Stimulated activated CD4-positive, alpha-beta T cell treated with anti-CD3 and anti-CD28 coated beads, TNF-alpha, amount 100 ng/mL, for 4 hours (primary cell): ENCODE data around the gene MGAT5.

ENCODE experiments used
- DNase-seq, 3 experiments: peaks; one replicate each; pipeline ENCODE4 v3.0.0-alpha.2; 2020; ENCODE audit warnings: low read depth in 3 of 3

The MGAT5 gene

GRCh38 chr2:134449751-134450513 is 196.1 kb downstream of the MGAT5 start:
- DNase-seq: no peak

DNA sequence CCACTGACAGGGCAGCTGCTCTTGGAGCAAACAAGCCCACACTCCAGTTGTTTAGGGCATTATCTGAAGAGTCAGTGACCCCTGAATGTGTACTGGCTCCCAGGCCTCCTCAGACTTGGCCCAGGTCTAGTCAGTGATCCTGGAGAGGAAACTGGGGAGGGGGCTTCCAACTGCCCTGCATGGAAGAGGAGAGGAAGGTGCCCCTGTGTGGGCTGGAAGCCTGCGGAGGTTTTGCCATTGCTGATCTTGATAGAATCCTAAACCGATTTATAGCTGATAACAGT is 197.4 kb downstream of the MGAT5 start:
- no peak for DNase-seq

GRCh38 chr2:134452042-134452733 is 198.3 kb downstream of the MGAT5 start:
- no peak for DNase-seq

GRCh38 chr2:134453476-134453875 is 199.6 kb downstream of the MGAT5 start:
- DNase-seq: no peak

GRCh38 chr2:134453973-134454372 is 200.1 kb downstream of the MGAT5 start:
- no peak for DNase-seq

DNA sequence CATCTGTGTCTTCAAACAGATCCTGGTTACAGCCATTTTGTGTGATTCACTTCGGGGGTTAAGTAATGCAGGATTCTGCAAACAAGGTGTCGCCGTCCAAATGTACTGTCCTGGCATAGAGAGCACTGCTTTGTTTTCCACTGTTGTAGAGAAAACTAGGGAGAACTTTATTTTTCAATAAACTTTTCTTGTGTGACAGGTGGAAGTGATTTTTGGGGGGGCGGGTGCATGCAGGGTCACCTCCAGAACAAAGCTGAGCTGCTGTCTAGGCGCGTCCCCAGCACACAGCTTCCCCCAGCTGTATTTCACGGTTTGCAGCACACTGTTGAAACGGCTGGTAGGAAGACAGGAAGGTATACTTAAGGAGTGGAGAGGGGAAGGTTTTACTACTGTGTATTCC is 200.6 kb downstream of the MGAT5 start:
- no peak for DNase-seq

DNA sequence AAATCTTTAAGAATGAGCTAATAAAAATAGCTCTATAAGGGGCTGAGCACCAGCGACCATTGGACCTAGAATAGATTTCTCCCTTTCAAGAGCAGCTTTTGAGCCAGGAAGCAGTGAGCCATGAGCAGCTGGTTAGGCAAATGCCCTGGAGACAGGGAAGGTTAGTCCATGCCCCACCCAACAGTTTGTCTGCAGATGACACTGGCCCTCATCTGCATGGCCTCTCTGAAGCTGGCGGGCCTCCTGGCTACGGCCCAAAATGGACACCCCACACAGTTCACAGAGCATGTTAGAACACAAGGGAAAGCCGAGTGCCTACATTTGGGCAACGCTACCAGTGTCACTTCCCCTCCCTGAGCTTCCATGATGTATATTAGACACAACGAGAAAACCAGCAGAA is 201.1 kb downstream of the MGAT5 start:
- DNase-seq: no peak

GRCh38 chr2:134455426-134455825 is 201.6 kb downstream of the MGAT5 start:
- DNase-seq: no peak

GRCh38 chr2:134457353-134457752 is 203.5 kb downstream of the MGAT5 start:
- no peak for DNase-seq

GRCh38 chr2:134457765-134458472 is 204.0 kb downstream of the MGAT5 start:
- no peak for DNase-seq

DNA sequence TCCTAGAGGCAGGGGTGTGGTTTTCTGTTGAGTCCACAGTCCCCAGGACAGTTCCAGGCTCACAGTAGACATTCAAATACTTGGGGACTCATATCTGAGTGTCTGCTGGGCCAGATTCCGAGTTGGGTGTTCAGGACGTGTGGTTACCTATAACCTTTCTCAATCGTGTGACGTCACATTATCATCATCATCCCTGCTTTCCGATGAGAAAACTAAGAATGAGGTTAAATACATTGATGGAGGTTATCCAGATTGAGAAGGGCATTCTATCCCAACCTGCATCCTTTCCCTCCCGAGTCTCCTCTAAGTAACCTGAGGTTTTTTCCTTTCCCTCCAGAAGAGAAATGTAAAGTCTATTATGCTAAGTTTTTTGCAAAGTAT is 204.6 kb downstream of the MGAT5 start:
- DNase-seq: no peak

- no peak for DNase-seq
Measured at GRCh38 chr2:134458950-134459349, 205.1 kb downstream of the MGAT5 start.

- no peak for DNase-seq
Measured at GRCh38 chr2:134459706-134460406, 206.0 kb downstream of the MGAT5 start.

- peak in 1 of 3 experiments; percentile 17 for DNase-seq
Measured at GRCh38 chr2:134460583-134460998, 206.7 kb downstream of the MGAT5 start.

DNA sequence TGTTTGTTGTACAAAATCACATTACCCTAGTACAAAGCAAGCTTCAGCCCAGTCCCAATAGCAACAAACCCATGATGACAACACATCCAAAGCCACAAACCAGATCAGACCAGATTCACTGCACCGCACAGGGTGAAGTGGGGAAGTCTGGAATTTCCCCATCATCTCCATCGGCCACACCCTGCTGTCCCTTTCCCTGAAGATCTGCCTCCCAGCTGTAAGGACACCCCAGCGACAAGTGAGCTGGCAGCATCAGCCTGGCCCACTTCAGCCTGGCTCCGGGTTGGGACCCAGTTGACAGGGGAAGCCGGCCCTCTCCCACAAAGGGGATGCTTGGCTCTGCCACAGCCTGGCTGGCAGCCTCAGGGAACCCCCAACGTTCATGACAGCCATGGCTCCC is 207.6 kb downstream of the MGAT5 start:
- no peak for DNase-seq

DNA sequence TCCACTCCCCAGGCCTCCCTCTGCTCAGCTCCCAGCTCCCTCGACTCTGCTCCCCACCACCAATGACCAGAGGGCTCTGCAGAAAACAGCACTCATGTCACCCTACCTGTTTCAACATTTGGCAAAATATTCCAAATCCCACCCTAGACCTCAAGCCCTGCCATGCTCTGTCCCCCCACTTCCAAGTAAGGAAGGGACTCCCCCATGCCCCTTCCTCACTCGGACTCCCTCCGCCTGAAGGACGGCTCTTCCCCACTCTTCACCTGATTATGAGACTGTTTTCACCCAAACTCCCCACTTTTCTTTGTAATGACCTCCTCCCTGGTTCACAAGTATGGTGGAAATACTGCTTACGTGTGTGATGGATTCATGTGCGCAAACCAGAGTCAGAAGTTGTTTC is 208.4 kb downstream of the MGAT5 start:
- DNase-seq: no peak

DNA sequence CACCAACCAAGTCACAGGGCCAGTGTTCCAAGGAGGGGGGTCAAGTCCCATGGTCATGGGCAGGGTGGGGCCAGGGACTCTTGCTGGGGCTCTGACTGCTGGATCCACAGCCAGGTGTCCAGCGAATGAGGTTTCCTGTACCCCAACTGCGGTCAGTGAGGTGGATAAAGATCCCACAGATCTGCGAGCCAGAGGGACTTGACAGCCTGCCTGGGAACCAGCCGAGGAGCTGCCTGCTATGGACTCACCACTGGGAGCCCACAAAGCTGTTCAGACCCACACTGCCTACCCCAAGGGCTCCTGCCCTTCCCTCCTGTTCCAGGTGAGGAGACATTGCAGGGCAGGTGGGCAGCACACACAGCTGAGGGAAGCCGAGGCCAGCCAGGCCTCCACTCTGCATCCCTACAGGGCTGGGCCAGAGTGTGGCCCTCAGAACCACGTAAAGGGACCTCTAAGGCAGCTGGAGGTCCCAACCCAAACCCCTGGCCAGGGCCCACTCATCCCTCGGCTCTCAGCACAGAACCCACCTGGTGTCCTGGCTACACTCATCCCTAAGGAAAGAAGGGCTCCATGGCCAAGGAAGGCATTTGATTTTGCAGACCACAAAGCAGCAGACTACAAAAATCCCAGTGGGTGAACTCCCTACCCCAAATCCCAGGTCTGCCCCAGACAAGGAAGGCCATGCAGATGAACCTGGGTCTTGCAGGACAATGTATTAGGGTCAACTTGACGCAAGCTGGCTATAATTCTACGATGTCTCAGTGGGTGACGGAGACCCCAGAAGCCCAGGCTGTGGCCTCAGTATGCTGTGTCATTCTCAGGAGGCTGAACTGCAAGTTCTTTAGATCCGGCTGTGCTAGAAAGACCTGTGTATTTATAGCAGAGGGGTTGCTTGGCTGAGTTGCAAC is 209.2 kb downstream of the MGAT5 start:
- no peak for DNase-seq

DNA sequence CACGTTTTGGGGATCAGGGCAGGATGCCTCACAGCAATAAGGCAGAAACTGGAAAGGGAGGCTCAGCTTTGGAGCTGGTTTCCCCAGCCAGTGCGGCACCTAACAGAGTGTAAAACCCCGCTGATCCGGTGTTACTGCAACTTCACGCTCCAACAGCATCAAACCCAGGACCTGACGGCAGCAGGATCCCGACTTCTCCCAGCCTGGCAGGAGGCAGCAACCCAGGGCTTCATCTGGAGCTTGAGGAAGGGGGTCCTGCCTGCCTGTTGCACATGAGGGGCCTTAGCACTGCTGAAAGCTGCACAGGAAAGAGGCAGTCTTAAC is 209.8 kb downstream of the MGAT5 start:
- no peak for DNase-seq

GRCh38 chr2:134465228-134466105 is 211.6 kb downstream of the MGAT5 start:
- no peak for DNase-seq

DNA sequence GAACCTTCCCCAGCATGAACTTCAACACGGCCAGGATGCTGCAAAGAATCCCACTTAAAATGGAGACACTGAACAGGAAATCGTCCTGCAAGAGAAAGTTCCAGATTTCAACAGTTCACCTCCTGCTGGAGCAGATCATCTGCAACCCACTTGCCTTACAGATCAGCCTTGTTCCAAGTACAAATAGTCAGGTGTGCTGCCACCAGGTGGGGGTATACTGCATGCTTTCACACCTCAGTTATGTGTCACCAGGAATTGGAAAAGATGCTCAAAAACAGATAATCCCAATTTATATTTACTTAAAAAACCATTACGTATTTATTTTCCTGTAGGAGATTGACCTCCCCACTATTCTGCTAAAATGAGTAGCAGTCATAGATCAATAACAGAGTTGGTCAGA is 212.3 kb downstream of the MGAT5 start:
- DNase-seq: no peak

DNA sequence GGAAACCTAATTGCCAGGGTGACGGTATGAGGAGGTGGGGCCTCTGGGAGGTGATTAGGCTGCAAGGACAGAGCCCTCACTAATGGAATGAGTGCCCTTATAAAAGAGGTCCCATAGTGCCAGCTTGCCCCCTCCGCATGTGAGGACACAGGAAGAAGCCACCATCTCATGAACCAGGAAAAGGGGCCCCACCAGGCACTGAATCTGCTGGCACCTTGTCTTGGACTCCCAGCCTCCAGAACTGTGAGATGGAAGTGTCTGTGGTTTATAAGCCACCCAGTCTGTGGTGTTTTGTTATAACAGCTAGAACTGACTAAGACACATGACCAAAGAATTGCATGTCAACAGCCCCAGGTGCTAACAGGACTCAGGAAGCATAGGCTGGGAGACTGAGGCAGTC is 214.3 kb downstream of the MGAT5 start:
- DNase-seq: no peak
